ENCODE results near the gene CDH13.

The CDH13 gene

GRCh38 chr16:83329441-83329840 lies 702.7 kb downstream of the CDH13 start:
- DNase-seq = no peak

GRCh38 chr16:83330251-83330650 lies 703.5 kb downstream of the CDH13 start:
- no peak for DNase-seq

GRCh38 chr16:83335076-83335475 lies 708.3 kb downstream of the CDH13 start:
- DNase-seq = no peak

- no peak for DNase-seq
These were observed 709.8 kb downstream of the CDH13 start for GRCh38 chr16:83336603-83337002.

GRCh38 chr16:83338138-83338537 lies 711.4 kb downstream of the CDH13 start:
- DNase-seq = no peak

- no peak for DNase-seq
These were observed 712.2 kb downstream of the CDH13 start for GRCh38 chr16:83338941-83339340.

- no peak for DNase-seq
These were observed 717.2 kb downstream of the CDH13 start for GRCh38 chr16:83343935-83344366.

- DNase-seq = no peak
These were observed 719.3 kb downstream of the CDH13 start for GRCh38 chr16:83345846-83346640.

GRCh38 chr16:83348991-83349390 lies 722.2 kb downstream of the CDH13 start:
- DNase-seq = no peak

- DNase-seq = no peak
These were observed 723.7 kb downstream of the CDH13 start for GRCh38 chr16:83350481-83350880.

GRCh38 chr16:83351846-83352245 lies 725.1 kb downstream of the CDH13 start:
- no peak for DNase-seq

GRCh38 chr16:83353241-83353640 lies 726.5 kb downstream of the CDH13 start:
- DNase-seq = no peak

GRCh38 chr16:83354015-83354414 lies 727.2 kb downstream of the CDH13 start:
- DNase-seq = no peak

- no peak for DNase-seq
These were observed 728.9 kb downstream of the CDH13 start for GRCh38 chr16:83355570-83356218.

GRCh38 chr16:83356266-83356665 lies 729.5 kb downstream of the CDH13 start:
- DNase-seq = peak; percentile 29

- no peak for DNase-seq
These were observed 730.2 kb downstream of the CDH13 start for GRCh38 chr16:83356986-83357385.

- no peak for DNase-seq
These were observed 736.8 kb downstream of the CDH13 start for GRCh38 chr16:83363521-83363920.

GRCh38 chr16:83365166-83365565 lies 738.4 kb downstream of the CDH13 start:
- no peak for DNase-seq

- no peak for DNase-seq
These were observed 739.5 kb downstream of the CDH13 start for GRCh38 chr16:83366228-83366627.

- no peak for DNase-seq
These were observed 748.2 kb downstream of the CDH13 start for GRCh38 chr16:83374979-83375378.

- no peak for DNase-seq
These were observed 763.0 kb downstream of the CDH13 start for GRCh38 chr16:83389751-83390150.

- no peak for DNase-seq
These were observed 764.0 kb downstream of the CDH13 start for GRCh38 chr16:83390759-83391158.

GRCh38 chr16:83392743-83393142 lies 766.0 kb downstream of the CDH13 start:
- DNase-seq = no peak

- no peak for DNase-seq
These were observed 766.6 kb downstream of the CDH13 start for GRCh38 chr16:83393196-83393981.
